ENCODE results near the gene AMOTL1.
"Not testable (repeated sequence)": the region's sequence is repeated elsewhere in the genome, so short reads cannot be mapped to it uniquely, and the experiment has no call there.

Gene AMOTL1

GRCh38 chr11:94785509-94785908 is 17.4 kb downstream of the AMOTL1 start:
- Histone ChIP-seq H3K4me1 (ENCODE audit: control insufficient read depth, insufficient read depth, low read length) (peaks cover 31% of the 10 kb centered on the region), H3K9ac (ENCODE audit: low read depth, low read length) (no peak overlapping the region), H3K9me3 (ENCODE audit: control insufficient read depth, insufficient read depth, low read length) (no peaks in the 10 kb centered on the region), H3K27ac (ENCODE audit: low read depth, low read length) (peak overlapping the region; percentile 58), H3K27me3 (ENCODE audit: control insufficient read depth, insufficient read depth, low read length) (no peaks in the 10 kb centered on the region), H3K4me3 (ENCODE audit: low read depth, low read length) (no peak overlapping the region), H3K36me3 (ENCODE audit: control insufficient read depth, insufficient read depth, low read length) (no peaks in the 10 kb centered on the region)

- H3K36me3 ChIP-seq (ENCODE audit: control insufficient read depth, insufficient read depth, low read length): no peaks in the 10 kb centered on the region
- no peak overlapping the region for H3K9ac ChIP-seq (ENCODE audit: low read depth, low read length)
- no peak overlapping the region for H3K4me3 ChIP-seq (ENCODE audit: low read depth, low read length)
- H3K9me3 ChIP-seq (ENCODE audit: control insufficient read depth, insufficient read depth, low read length): no peaks in the 10 kb centered on the region
- H3K27me3 ChIP-seq (ENCODE audit: control insufficient read depth, insufficient read depth, low read length): no peaks in the 10 kb centered on the region
- peaks cover 29% of the 10 kb centered on the region for H3K4me1 ChIP-seq (ENCODE audit: control insufficient read depth, insufficient read depth, low read length)
- peak overlapping the region; percentile 59 for H3K27ac ChIP-seq (ENCODE audit: low read depth, low read length)
Measured at GRCh38 chr11:94786264-94787126, 18.3 kb downstream of the AMOTL1 start.

- H3K4me1 ChIP-seq (ENCODE audit: control insufficient read depth, insufficient read depth, low read length): peaks cover 18% of the 10 kb centered on the region
- no peaks in the 10 kb centered on the region for H3K36me3 ChIP-seq (ENCODE audit: control insufficient read depth, insufficient read depth, low read length)
- H3K9me3 ChIP-seq (ENCODE audit: control insufficient read depth, insufficient read depth, low read length): no peaks in the 10 kb centered on the region
- no peak overlapping the region for H3K9ac ChIP-seq (ENCODE audit: low read depth, low read length)
- H3K27ac ChIP-seq (ENCODE audit: low read depth, low read length): no peak overlapping the region
- H3K4me3 ChIP-seq (ENCODE audit: low read depth, low read length): no peak overlapping the region
- H3K27me3 ChIP-seq (ENCODE audit: control insufficient read depth, insufficient read depth, low read length): no peaks in the 10 kb centered on the region
Measured at GRCh38 chr11:94787801-94788200, 19.6 kb downstream of the AMOTL1 start.

GRCh38 chr11:94788396-94788795 is 20.2 kb downstream of the AMOTL1 start:
- Histone ChIP-seq H3K9ac (ENCODE audit: low read depth, low read length) (no peak overlapping the region), H3K27ac (ENCODE audit: low read depth, low read length) (no peak overlapping the region), H3K4me1 (ENCODE audit: control insufficient read depth, insufficient read depth, low read length) (peaks cover 18% of the 10 kb centered on the region), H3K36me3 (ENCODE audit: control insufficient read depth, insufficient read depth, low read length) (no peaks in the 10 kb centered on the region), H3K27me3 (ENCODE audit: control insufficient read depth, insufficient read depth, low read length) (no peaks in the 10 kb centered on the region), H3K9me3 (ENCODE audit: control insufficient read depth, insufficient read depth, low read length) (no peaks in the 10 kb centered on the region), H3K4me3 (ENCODE audit: low read depth, low read length) (no peak overlapping the region)

GRCh38 chr11:94790197-94790596 is 22.0 kb downstream of the AMOTL1 start:
- Histone ChIP-seq H3K27ac (ENCODE audit: low read depth, low read length) (no peak overlapping the region), H3K9me3 (ENCODE audit: control insufficient read depth, insufficient read depth, low read length) (no peaks in the 10 kb centered on the region), H3K36me3 (ENCODE audit: control insufficient read depth, insufficient read depth, low read length) (no peaks in the 10 kb centered on the region), H3K9ac (ENCODE audit: low read depth, low read length) (no peak overlapping the region), H3K4me1 (ENCODE audit: control insufficient read depth, insufficient read depth, low read length) (peaks cover 17% of the 10 kb centered on the region), H3K4me3 (ENCODE audit: low read depth, low read length) (no peak overlapping the region), H3K27me3 (ENCODE audit: control insufficient read depth, insufficient read depth, low read length) (no peaks in the 10 kb centered on the region)

GRCh38 chr11:94790661-94791180 is 22.6 kb downstream of the AMOTL1 start:
- H3K27me3 ChIP-seq (ENCODE audit: control insufficient read depth, insufficient read depth, low read length): no peaks in the 10 kb centered on the region
- H3K9me3 ChIP-seq (ENCODE audit: control insufficient read depth, insufficient read depth, low read length): no peaks in the 10 kb centered on the region
- no peaks in the 10 kb centered on the region for H3K36me3 ChIP-seq (ENCODE audit: control insufficient read depth, insufficient read depth, low read length)
- H3K4me1 ChIP-seq (ENCODE audit: control insufficient read depth, insufficient read depth, low read length): peaks cover 12% of the 10 kb centered on the region
- no peak overlapping the region for H3K4me3 ChIP-seq (ENCODE audit: low read depth, low read length)
- no peak overlapping the region for H3K27ac ChIP-seq (ENCODE audit: low read depth, low read length)
- H3K9ac ChIP-seq (ENCODE audit: low read depth, low read length): no peak overlapping the region

GRCh38 chr11:94791216-94791889 is 23.2 kb downstream of the AMOTL1 start:
- H3K9ac ChIP-seq (ENCODE audit: low read depth, low read length): no peak overlapping the region
- H3K27me3 ChIP-seq (ENCODE audit: control insufficient read depth, insufficient read depth, low read length): no peaks in the 10 kb centered on the region
- no peaks in the 10 kb centered on the region for H3K9me3 ChIP-seq (ENCODE audit: control insufficient read depth, insufficient read depth, low read length)
- no peaks in the 10 kb centered on the region for H3K36me3 ChIP-seq (ENCODE audit: control insufficient read depth, insufficient read depth, low read length)
- no peak overlapping the region for H3K4me3 ChIP-seq (ENCODE audit: low read depth, low read length)
- H3K27ac ChIP-seq (ENCODE audit: low read depth, low read length): no peak overlapping the region
- peaks cover 8% of the 10 kb centered on the region for H3K4me1 ChIP-seq (ENCODE audit: control insufficient read depth, insufficient read depth, low read length)

GRCh38 chr11:94791942-94792341 is 23.8 kb downstream of the AMOTL1 start:
- not testable (repeated sequence) for H3K9me3 ChIP-seq (ENCODE audit: control insufficient read depth, insufficient read depth, low read length); H3K36me3 ChIP-seq (ENCODE audit: control insufficient read depth, insufficient read depth, low read length); H3K4me1 ChIP-seq (ENCODE audit: control insufficient read depth, insufficient read depth, low read length); H3K27ac ChIP-seq (ENCODE audit: low read depth, low read length); H3K4me3 ChIP-seq (ENCODE audit: low read depth, low read length); H3K9ac ChIP-seq (ENCODE audit: low read depth, low read length); H3K27me3 ChIP-seq (ENCODE audit: control insufficient read depth, insufficient read depth, low read length)

GRCh38 chr11:94792451-94792850 is 24.3 kb downstream of the AMOTL1 start:
- Histone ChIP-seq H3K27ac (ENCODE audit: low read depth, low read length) (no peak overlapping the region), H3K36me3 (ENCODE audit: control insufficient read depth, insufficient read depth, low read length) (no peaks in the 10 kb centered on the region)

GRCh38 chr11:94793002-94793401 is 24.8 kb downstream of the AMOTL1 start:
- no peak overlapping the region for H3K9ac ChIP-seq (ENCODE audit: low read depth, low read length)
- H3K9me3 ChIP-seq (ENCODE audit: control insufficient read depth, insufficient read depth, low read length): no peaks in the 10 kb centered on the region
- H3K4me3 ChIP-seq (ENCODE audit: low read depth, low read length): no peak overlapping the region
- no peaks in the 10 kb centered on the region for H3K27me3 ChIP-seq (ENCODE audit: control insufficient read depth, insufficient read depth, low read length)
- peaks cover 7% of the 10 kb centered on the region for H3K4me1 ChIP-seq (ENCODE audit: control insufficient read depth, insufficient read depth, low read length)
- no peaks in the 10 kb centered on the region for H3K36me3 ChIP-seq (ENCODE audit: control insufficient read depth, insufficient read depth, low read length)
- H3K27ac ChIP-seq (ENCODE audit: low read depth, low read length): no peak overlapping the region

More at GRCh38 chr11:94792451-94792850, 24.3 kb downstream of the AMOTL1 start:
- H3K4me1 ChIP-seq (ENCODE audit: control insufficient read depth, insufficient read depth, low read length): peaks cover 7% of the 10 kb centered on the region
- H3K9me3 ChIP-seq (ENCODE audit: control insufficient read depth, insufficient read depth, low read length): no peaks in the 10 kb centered on the region
- H3K9ac ChIP-seq (ENCODE audit: low read depth, low read length): no peak overlapping the region
- no peak overlapping the region for H3K4me3 ChIP-seq (ENCODE audit: low read depth, low read length)
- no peaks in the 10 kb centered on the region for H3K27me3 ChIP-seq (ENCODE audit: control insufficient read depth, insufficient read depth, low read length)

- Histone ChIP-seq H3K9ac (ENCODE audit: low read depth, low read length) (no peak overlapping the region), H3K27ac (ENCODE audit: low read depth, low read length) (no peak overlapping the region), H3K27me3 (ENCODE audit: control insufficient read depth, insufficient read depth, low read length) (no peaks in the 10 kb centered on the region), H3K4me3 (ENCODE audit: low read depth, low read length) (no peak overlapping the region), H3K9me3 (ENCODE audit: control insufficient read depth, insufficient read depth, low read length) (no peaks in the 10 kb centered on the region), H3K36me3 (ENCODE audit: control insufficient read depth, insufficient read depth, low read length) (no peaks in the 10 kb centered on the region), H3K4me1 (ENCODE audit: control insufficient read depth, insufficient read depth, low read length) (peaks cover 7% of the 10 kb centered on the region)
Measured at GRCh38 chr11:94793822-94794221, 25.7 kb downstream of the AMOTL1 start.

Measured in HUES48 (cell line).